ENCODE measurements around the gene BMAL1. TPM values are rescaled to one million over a fixed set of nuclear protein-coding genes. Genes with fewer than 3 reads are reported as not detected.

The BMAL1 gene
- total and polyA plus RNA-seq, 2 donors (not counting 3 experiments of a cell fraction or from before 2014, with no cell fraction given) = 5.8 to 10.1 TPM

DNA sequence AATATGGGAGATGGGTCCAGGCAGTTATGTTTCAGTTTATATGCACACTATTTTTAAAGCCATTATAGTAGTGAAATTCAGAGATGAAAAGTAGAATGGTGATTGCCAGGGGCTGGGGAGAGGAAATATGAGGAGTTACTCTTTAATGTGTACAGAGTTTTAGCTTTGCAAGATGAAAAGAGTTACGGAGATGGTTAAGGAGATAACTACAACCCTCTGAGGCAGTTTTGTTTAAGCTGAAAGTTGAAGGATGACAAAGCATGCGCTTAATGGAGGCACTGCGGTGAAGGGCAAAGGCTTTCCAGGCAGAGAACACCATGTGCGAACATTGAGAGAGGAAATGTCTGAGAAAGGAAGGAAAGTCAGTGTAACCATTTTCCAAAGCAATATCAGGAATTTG, 18.2 kb upstream of the BMAL1 start:
- no peaks in the 10 kb centered on the region for H3K36me3 ChIP-seq (ENCODE audit: control insufficient read depth in 2 of 2, extremely low read depth in 1 of 2, insufficient read depth in 2 of 2, low read length in 2 of 2)
- H3K27ac ChIP-seq (ENCODE audit: insufficient read depth, low read depth, low read length) = no peak overlapping the region
- no peaks in the 10 kb centered on the region for H3K9me3 ChIP-seq (replicated peaks; ENCODE audit: control insufficient read depth, insufficient read depth, low read length)
- peaks cover 35% of the 10 kb centered on the region for H3K4me1 ChIP-seq (ENCODE audit: control insufficient read depth, extremely low read depth, insufficient read depth, low read length)
- TF ChIP-seq POLR2AphosphoS5 (IDR thresholded peaks at IDR 0.05; ENCODE audit: insufficient read depth, low read depth, low read length) (no peak), JUN (IDR thresholded peaks at IDR 0.05; ENCODE audit: borderline replicate concordance, insufficient read depth, insufficient read length, low read depth) (no peak), FOS (IDR thresholded peaks at IDR 0.05; ENCODE audit: borderline replicate concordance, insufficient read depth, low read length) (no peak), GATA2 (IDR thresholded peaks at IDR 0.05; ENCODE audit: insufficient read depth, insufficient read length, low read depth, low read length) (no peak), MYC (IDR thresholded peaks at IDR 0.05; ENCODE audit: low read depth, low read length) (no peak), POLR2A (IDR thresholded peaks at IDR 0.05; ENCODE audit: low read depth, low read length) (no peak), EZH2 (IDR thresholded peaks at IDR 0.05; ENCODE audit: borderline replicate concordance, low read depth, low read length, severe bottlenecking) (no peak)
- TF ChIP-seq, protein P1, sequence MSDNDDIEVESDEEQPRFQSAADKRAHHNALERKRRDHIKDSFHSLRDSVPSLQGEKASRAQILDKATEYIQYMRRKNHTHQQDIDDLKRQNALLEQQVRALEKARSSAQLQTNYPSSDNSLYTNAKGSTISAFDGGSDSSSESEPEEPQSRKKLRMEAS (IDR thresholded peaks at IDR 0.05; ENCODE audit: insufficient read depth, insufficient read length) = no peak
- TF ChIP-seq, protein P2, sequence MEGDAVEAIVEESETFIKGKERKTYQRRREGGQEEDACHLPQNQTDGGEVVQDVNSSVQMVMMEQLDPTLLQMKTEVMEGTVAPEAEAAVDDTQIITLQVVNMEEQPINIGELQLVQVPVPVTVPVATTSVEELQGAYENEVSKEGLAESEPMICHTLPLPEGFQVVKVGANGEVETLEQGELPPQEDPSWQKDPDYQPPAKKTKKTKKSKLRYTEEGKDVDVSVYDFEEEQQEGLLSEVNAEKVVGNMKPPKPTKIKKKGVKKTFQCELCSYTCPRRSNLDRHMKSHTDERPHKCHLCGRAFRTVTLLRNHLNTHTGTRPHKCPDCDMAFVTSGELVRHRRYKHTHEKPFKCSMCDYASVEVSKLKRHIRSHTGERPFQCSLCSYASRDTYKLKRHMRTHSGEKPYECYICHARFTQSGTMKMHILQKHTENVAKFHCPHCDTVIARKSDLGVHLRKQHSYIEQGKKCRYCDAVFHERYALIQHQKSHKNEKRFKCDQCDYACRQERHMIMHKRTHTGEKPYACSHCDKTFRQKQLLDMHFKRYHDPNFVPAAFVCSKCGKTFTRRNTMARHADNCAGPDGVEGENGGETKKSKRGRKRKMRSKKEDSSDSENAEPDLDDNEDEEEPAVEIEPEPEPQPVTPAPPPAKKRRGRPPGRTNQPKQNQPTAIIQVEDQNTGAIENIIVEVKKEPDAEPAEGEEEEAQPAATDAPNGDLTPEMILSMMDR (IDR thresholded peaks at IDR 0.05; ENCODE audit: extremely low read depth in 1 of 2, insufficient read depth in 1 of 2, low read depth in 1 of 2, low read length in 2 of 2) = no peak
- H3K4me3 ChIP-seq (replicated peaks in 1 of 3; ENCODE audit: insufficient read depth in 1 of 3, low read depth in 1 of 3, low read length in 3 of 3) = no peak overlapping the region
- POLR2A ChIA-PET = interaction anchor here (0.7 kb wide), 1 partner anchor 662 kb away, joined by 3 read pairs; no protein-coding TSS in a partner anchor
- H3K9ac ChIP-seq (replicated peaks; ENCODE audit: extremely low read depth, insufficient read depth, low read length) = no peak overlapping the region
- no peaks in the 10 kb centered on the region for H4K20me1 ChIP-seq (replicated peaks; ENCODE audit: control insufficient read depth, extremely low read depth, insufficient read depth, low read length)
- H3K4me2 ChIP-seq (ENCODE audit: insufficient read depth, low read length) = no peak overlapping the region
- no peaks in the 10 kb centered on the region for H3K9me1 ChIP-seq (replicated peaks; ENCODE audit: control insufficient read depth, extremely low read depth, insufficient read depth, low read length)
- CTCF ChIA-PET = interaction anchor here (1.0 to 1.4 kb wide), 2 partner anchors 13 to 296 kb away, joined by 3 to 4 read pairs; no protein-coding TSS in a partner anchor
- DNase-seq (ENCODE audit: low read depth, low spot score) (no peak), FAIRE-seq (no peak)
- H3K79me2 ChIP-seq (ENCODE audit: control insufficient read depth, insufficient read depth, low read length) = no peaks in the 10 kb centered on the region
- peaks cover 2 to 9% of the 10 kb centered on the region in 2 experiments for H3K27me3 ChIP-seq (ENCODE audit: control insufficient read depth in 2 of 2, insufficient read depth in 2 of 2, low read length in 2 of 2)
- H2AFZ ChIP-seq (ENCODE audit: low read depth, low read length) = no peak overlapping the region
- BruUV-seq (replicated peaks) = no TSS peak
- intact Hi-C loops (cut with micrococcal nuclease) (no loop called here), dilution Hi-C loops (cut with MboI; ENCODE audit: extremely low pct_ligation_motif_present, low sequenced_read_pairs) (no loop called here)
